Immature natural killer cell (primary cell): ENCODE data around the gene ENO2. TPM values are rescaled to one million over a fixed set of nuclear protein-coding genes. Genes with fewer than 3 reads are reported as not detected.
"Not testable (repeated sequence)": the region's sequence is repeated elsewhere in the genome, so short reads cannot be mapped to it uniquely, and the experiment has no call there.

Experiments used
- DNase-seq, 3 donors: peaks; one replicate each; pipeline ENCODE4 v3.0.0; 2022; ENCODE audit warnings: mixed read lengths in 1 of 3
- H3K27ac Mint-ChIP-seq, 6 donors: one replicate each; pipeline ENCODE4 v1.8.0; 2020; ENCODE audit warnings: mixed read lengths in 6 of 6, mild to moderate bottlenecking in 5 of 6, inconsistent platforms in 4 of 6, moderate library complexity in 3 of 6
- H3K27me3 Mint-ChIP-seq, 3 donors: one replicate each; pipeline ENCODE4 v1.8.0; 2020 to 2021; ENCODE audit warnings: low read depth in 3 of 3, mild to moderate bottlenecking in 3 of 3, mixed read lengths in 3 of 3, moderate library complexity in 3 of 3, inconsistent platforms in 1 of 3
- H3K36me3 Mint-ChIP-seq, 3 donors: one replicate each; pipeline ENCODE4 v1.8.0; 2020; ENCODE audit warnings: mixed read lengths in 3 of 3, inconsistent platforms in 2 of 3, mild to moderate bottlenecking in 2 of 3
- H3K4me1 Mint-ChIP-seq, 2 donors: one replicate each; pipeline ENCODE4 v1.8.0; 2020; ENCODE audit warnings: inconsistent platforms in 2 of 2, mild to moderate bottlenecking in 2 of 2, mixed read lengths in 2 of 2, moderate library complexity in 1 of 2
- H3K4me3 Mint-ChIP-seq, 5 donors: one replicate each; pipeline ENCODE4 v1.8.0; 2020; ENCODE audit warnings: mild to moderate bottlenecking in 5 of 5, mixed read lengths in 5 of 5, inconsistent platforms in 3 of 5, moderate library complexity in 3 of 5
- H3K9me3 Mint-ChIP-seq, 6 donors: one replicate each; pipeline ENCODE4 v1.8.0; 2020; ENCODE audit warnings: mild to moderate bottlenecking in 6 of 6, mixed read lengths in 6 of 6, inconsistent platforms in 4 of 6, moderate library complexity in 3 of 6
- polyA plus RNA-seq, 3 donors: library from polyadenylated mRNA; unstranded; fragments of 300-500 nt; fragmentation: Illumina TruSeq; gene quantifications; one replicate each; pipeline ENCODE4 v1.2.3, GENCODE V29; 2021

The ENO2 gene
- 1 to 10 TPM; 2.0 to 6.5 (median 3.8) TPM for polyA plus RNA-seq

GRCh38 chr12:6914246-6914946 is at the start of gene ENO2:
ENO2 (plus strand) TSS chr12:6914580; CDS start chr12:6915833, 1,253 bp downstream.
- Mint-ChIP-seq H3K27ac (peak within 1 kb of the TSS; percentile 74 to 90 (median 86)), H3K4me3 (peak within 1 kb of the TSS; percentile 86 to 94 (median 87)), H3K4me1 (peaks cover 16 to 25% of the 10 kb centered on the region in 2 donors), H3K27me3 (peaks cover 2 to 5% (median 3%) of the 10 kb centered on the region in 3 donors), H3K36me3 (no peaks in the 10 kb centered on the region), H3K9me3 (no peaks in the 10 kb centered on the region)
- peak; percentile 78 to 83 (median 81) for DNase-seq

GRCh38 chr12:6865307-6865706 is 49.1 kb upstream of the ENO2 start:
- Mint-ChIP-seq H3K27ac (peak overlapping the region in 3 of 6 donors; percentile 15 to 57 (median 38)), H3K36me3 (peaks cover 22 to 38% (median 29%) of the 10 kb centered on the region in 3 donors), H3K4me3 (peak overlapping the region in 4 of 5 donors; percentile 31 to 62 (median 37)), H3K4me1 (peaks cover 28 to 31% of the 10 kb centered on the region in 2 donors)
- not testable (repeated sequence) for H3K9me3 Mint-ChIP-seq, DNase-seq, H3K27me3 Mint-ChIP-seq

GRCh38 chr12:6866163-6866919 is 48.0 kb upstream of the ENO2 start:
- Mint-ChIP-seq H3K4me3 (peak overlapping the region; percentile 91 to 95 (median 92)), H3K4me1 (peaks cover 38 to 41% of the 10 kb centered on the region in 2 donors), H3K36me3 (peaks cover 12 to 34% (median 23%) of the 10 kb centered on the region in 3 donors), H3K9me3 (no peaks in the 10 kb centered on the region), H3K27me3 (peaks cover 3 to 4% (median 4%) of the 10 kb centered on the region in 3 donors), H3K27ac (peak overlapping the region in 3 of 6 donors; percentile 9 to 87 (median 49))
- no peak for DNase-seq

GRCh38 chr12:6866920-6867412 is 47.4 kb upstream of the ENO2 start:
- peaks cover 45 to 46% of the 10 kb centered on the region in 2 donors for H3K4me1 Mint-ChIP-seq
- no peak for DNase-seq
- peaks cover 3 to 4% (median 4%) of the 10 kb centered on the region in 3 donors for H3K27me3 Mint-ChIP-seq
- H3K4me3 Mint-ChIP-seq, result peak overlapping the region; percentile 91 to 95 (median 92)
- H3K27ac Mint-ChIP-seq, result peak overlapping the region; percentile 66 to 95 (median 87)
- peaks cover 12 to 31% (median 21%) of the 10 kb centered on the region in 3 donors for H3K36me3 Mint-ChIP-seq
- no peaks in the 10 kb centered on the region for H3K9me3 Mint-ChIP-seq

GRCh38 chr12:6867413-6868210 is 46.8 kb upstream of the ENO2 start, which contains the start of gene TPI1:
TPI1 (plus strand) TSS chr12:6867531; CDS start chr12:6867567, 36 bp downstream.
- no peaks in the 10 kb centered on the region for H3K9me3 Mint-ChIP-seq
- peaks cover 51 to 52% of the 10 kb centered on the region in 2 donors for H3K4me1 Mint-ChIP-seq
- peak within 1 kb of the TSS; percentile 66 to 95 (median 87) for H3K27ac Mint-ChIP-seq
- DNase-seq, result peak; percentile 76 to 79 (median 78)
- H3K36me3 Mint-ChIP-seq, result peaks cover 8 to 26% (median 16%) of the 10 kb centered on the region in 3 donors
- H3K27me3 Mint-ChIP-seq, result peaks cover 2 to 5% (median 3%) of the 10 kb centered on the region in 3 donors
- peak within 1 kb of the TSS; percentile 91 to 95 (median 92) for H3K4me3 Mint-ChIP-seq

GRCh38 chr12:6868211-6869048 is 46.0 kb upstream of the ENO2 start:
- H3K4me3 Mint-ChIP-seq, result peak overlapping the region; percentile 85 to 92 (median 86)
- DNase-seq, result no peak
- peaks cover 6 to 21% (median 13%) of the 10 kb centered on the region in 3 donors for H3K36me3 Mint-ChIP-seq
- H3K9me3 Mint-ChIP-seq, result no peaks in the 10 kb centered on the region
- peak overlapping the region; percentile 58 to 83 (median 80) for H3K27ac Mint-ChIP-seq
- H3K27me3 Mint-ChIP-seq, result peaks cover 2 to 6% (median 5%) of the 10 kb centered on the region in 3 donors
- H3K4me1 Mint-ChIP-seq, result peaks cover 51 to 52% of the 10 kb centered on the region in 2 donors

GRCh38 chr12:6869049-6870021 is 45.0 kb upstream of the ENO2 start:
- Mint-ChIP-seq H3K27me3 (peaks cover 2 to 6% (median 5%) of the 10 kb centered on the region in 3 donors), H3K27ac (peak overlapping the region; percentile 58 to 87 (median 76)), H3K36me3 (peaks cover 4 to 20% (median 11%) of the 10 kb centered on the region in 3 donors), H3K9me3 (no peaks in the 10 kb centered on the region), H3K4me1 (peaks cover 56 to 59% of the 10 kb centered on the region in 2 donors), H3K4me3 (peak overlapping the region; percentile 85 to 92 (median 86))
- peak; percentile 76 to 81 (median 76) for DNase-seq

- Mint-ChIP-seq H3K27ac (peak overlapping the region in 4 of 6 donors; percentile 33 to 49 (median 41)), H3K4me1 (peaks cover 57 to 59% of the 10 kb centered on the region in 2 donors), H3K36me3 (peaks cover 0 to 13% (median 4%) of the 10 kb centered on the region in 3 donors), H3K4me3 (peak overlapping the region in 4 of 5 donors; percentile 14 to 64 (median 58))
- not testable (repeated sequence) for DNase-seq, H3K9me3 Mint-ChIP-seq, H3K27me3 Mint-ChIP-seq
Measured at GRCh38 chr12:6870304-6870703, 44.1 kb upstream of the ENO2 start.

- H3K27me3 Mint-ChIP-seq, result peaks cover 2 to 7% (median 6%) of the 10 kb centered on the region in 3 donors
- peaks cover 0 to 13% (median 8%) of the 10 kb centered on the region in 3 donors for H3K36me3 Mint-ChIP-seq
- DNase-seq, result no peak
- H3K4me3 Mint-ChIP-seq, result peak overlapping the region; percentile 88 to 92 (median 91)
- peak overlapping the region; percentile 31 to 91 (median 87) for H3K27ac Mint-ChIP-seq
- H3K4me1 Mint-ChIP-seq, result peaks cover 57 to 59% of the 10 kb centered on the region in 2 donors
- no peaks in the 10 kb centered on the region for H3K9me3 Mint-ChIP-seq
Measured at GRCh38 chr12:6871052-6871957, 43.1 kb upstream of the ENO2 start.
